Astrocyte (in vitro differentiated cells and primary cell): Measurements from ENCODE around the gene ZFYVE1. TPM values are rescaled to one million over a fixed set of nuclear protein-coding genes. Genes with fewer than 3 reads are reported as not detected.

Source experiments
- DNase-seq: peaks from one replicate; pipeline ENCODE4 v3.0.0-alpha.2; 2010; ENCODE audit warnings: low read depth
- FAIRE-seq: peaks from 2 replicates; lab custom pipeline; 2011; peaks lifted over from hg19 to GRCh38; lab: Jason Lieb, UNC
- H2AFZ ChIP-seq: 2 replicates; pipeline ENCODE4 v1.6.0; 2012; ENCODE audit warnings: low read depth, low read length, inconsistent platforms
- H3K27ac ChIP-seq: 2 replicates; pipeline ENCODE4 v1.5.1; 2011; ENCODE audit warnings: low read depth, low read length, inconsistent platforms
- H3K27me3 ChIP-seq: 2 replicates; pipeline ENCODE4 v1.6.0; 2011; ENCODE audit warnings: low read length, inconsistent platforms; ENCODE audit not compliant: insufficient read depth
- H3K36me3 ChIP-seq: 2 replicates; pipeline ENCODE4 v1.5.1; 2011; ENCODE audit warnings: low read length, inconsistent platforms; ENCODE audit not compliant: insufficient read depth
- H3K4me1 ChIP-seq: 2 replicates; pipeline ENCODE4 v1.5.1; 2011; ENCODE audit warnings: low read length, inconsistent platforms; ENCODE audit not compliant: insufficient read depth
- H3K4me2 ChIP-seq: 2 replicates; pipeline ENCODE4 v1.6.0; 2012; ENCODE audit warnings: low read length, inconsistent platforms
- H3K4me3 ChIP-seq: 2 replicates; pipeline ENCODE4 v1.5.1; 2011; ENCODE audit warnings: low read depth, mild to moderate bottlenecking, low read length, inconsistent platforms; ENCODE audit not compliant: insufficient read depth
- H3K79me2 ChIP-seq: 2 replicates; pipeline ENCODE4 v1.6.0; 2012; ENCODE audit warnings: mild to moderate bottlenecking, low read length, inconsistent platforms; ENCODE audit not compliant: insufficient read depth
- H3K9ac ChIP-seq: 2 replicates; pipeline ENCODE4 v1.6.0; 2012; ENCODE audit warnings: mild to moderate bottlenecking, low read length, inconsistent platforms
- H3K9me3 ChIP-seq: 2 replicates; pipeline ENCODE4 v1.5.1; 2012; ENCODE audit warnings: low read depth, mild to moderate bottlenecking, low read length, inconsistent platforms; ENCODE audit not compliant: insufficient read depth
- H4K20me1 ChIP-seq: 2 replicates; pipeline ENCODE4 v1.6.0; 2012; ENCODE audit warnings: low read length, inconsistent platforms; ENCODE audit not compliant: insufficient read depth
- H3K27ac Mint-ChIP-seq: one replicate; pipeline ENCODE4 v1.8.0; 2021; ENCODE audit warnings: mild to moderate bottlenecking, mixed read lengths; ENCODE audit not compliant: unreplicated experiment
- H3K27me3 Mint-ChIP-seq: one replicate; pipeline ENCODE4 v1.8.0; 2021; ENCODE audit warnings: low read depth, mixed read lengths; ENCODE audit not compliant: unreplicated experiment
- H3K36me3 Mint-ChIP-seq: one replicate; pipeline ENCODE4 v1.8.0; 2021; ENCODE audit warnings: low read depth, mixed read lengths; ENCODE audit not compliant: unreplicated experiment
- H3K4me1 Mint-ChIP-seq: one replicate; pipeline ENCODE4 v1.8.0; 2021; ENCODE audit warnings: low read depth, mixed read lengths; ENCODE audit not compliant: unreplicated experiment
- H3K4me3 Mint-ChIP-seq: one replicate; pipeline ENCODE4 v1.8.0; 2021; ENCODE audit warnings: mild to moderate bottlenecking, moderate library complexity, mixed read lengths; ENCODE audit not compliant: unreplicated experiment
- H3K9me3 Mint-ChIP-seq: one replicate; pipeline ENCODE4 v1.8.0; 2021; ENCODE audit warnings: mild to moderate bottlenecking, mixed read lengths; ENCODE audit not compliant: unreplicated experiment
- CTCF ChIP-seq: IDR thresholded peaks from 2 replicates; pipeline ENCODE4 v1.5.1; 2011; ENCODE audit warnings: low read depth, mild to moderate bottlenecking, inconsistent platforms, low read length, moderate library complexity; ENCODE audit not compliant: insufficient read depth
- EZH2 ChIP-seq: IDR thresholded peaks from 2 replicates; pipeline ENCODE4 v1.6.1; 2012; ENCODE audit warnings: mild to moderate bottlenecking, low read length, inconsistent platforms; ENCODE audit not compliant: insufficient read depth
- total RNA-seq: library from RNA; stranded (reverse); gene quantifications from 2 replicates; pipeline ENCODE4 v1.2.1, GENCODE V29; 2021

Gene ZFYVE1
- total RNA-seq, 1 donor from 2014 or later, result 34.3 TPM

GRCh38 chr14:72920008-72920407 lies 106.9 kb downstream of the ZFYVE1 start:
- Histone ChIP-seq H4K20me1 (no peaks in the 10 kb centered on the region), H3K9me3 (no peaks in the 10 kb centered on the region), H3K27ac (no peak overlapping the region), H3K4me3 (no peak overlapping the region), H3K9ac (no peak overlapping the region), H3K4me2 (no peak overlapping the region), H3K4me1 (peaks cover 11% of the 10 kb centered on the region), H3K36me3 (no peaks in the 10 kb centered on the region), H3K79me2 (no peaks in the 10 kb centered on the region), H2AFZ (no peak overlapping the region), H3K27me3 (no peaks in the 10 kb centered on the region)
- TF ChIP-seq EZH2, result no peak
- no peak for TF ChIP-seq CTCF
- FAIRE-seq (no peak), DNase-seq (no peak)
- no peak overlapping the region for H3K4me3 Mint-ChIP-seq
- H3K4me1 Mint-ChIP-seq, result peaks cover 5% of the 10 kb centered on the region
- no peak overlapping the region for H3K27ac Mint-ChIP-seq
- H3K27me3 Mint-ChIP-seq, result peaks cover 11% of the 10 kb centered on the region
- no peaks in the 10 kb centered on the region for H3K9me3 Mint-ChIP-seq
- no peaks in the 10 kb centered on the region for H3K36me3 Mint-ChIP-seq

Other genes with a start within 250 kb of the ZFYVE1 start
- gene DPF3, start 133.0 kb downstream of the ZFYVE1 start, total RNA-seq, result 2.4 and 2.7 TPM in 2 replicates
- gene DCAF4, start 100.6 kb downstream of the ZFYVE1 start, total RNA-seq, result 33.5 and 34.3 TPM in 2 replicates
- 91.2 and 101 TPM in 2 replicates for gene RBM25, start 31.4 kb upstream of the ZFYVE1 start, total RNA-seq
- gene PSEN1, start 109.4 kb upstream of the ZFYVE1 start, total RNA-seq, result 89.5 and 91.1 TPM in 2 replicates
- 5.0 and 9.1 TPM in 2 replicates for gene PAPLN, start 210.4 kb upstream of the ZFYVE1 start, total RNA-seq